SK-N-SH (cell line): ENCODE data around the gene COQ5. TPM values are rescaled to one million over a fixed set of nuclear protein-coding genes. Genes with fewer than 3 reads are reported as not detected.

ENCODE experiments used
- CTCF ChIA-PET: fragments of 300-600, 350-600 bp; formaldehyde crosslinking; extraction: SDS; loops from one replicate; lab custom pipeline; 2021; lab: Yijun Ruan, JAX
- POLR2A ChIA-PET: fragments of 350-600 bp; sonication (Branson Sonifier 250); formaldehyde crosslinking; extraction: SDS; loops from one replicate; lab custom pipeline; 2020; ENCODE audit warnings: antibody characterized with exemption, inconsistent platforms; lab: Yijun Ruan, JAX
- DNase-seq: peaks from one replicate; pipeline ENCODE4 v3.0.0; 2012
- H2AFZ ChIP-seq: fragments of 200-600 bp; sonication (generic); 2 replicates; pipeline ENCODE4 v1.8.1; 2016; ENCODE audit warnings: antibody characterized with exemption, mild to moderate bottlenecking, low read depth
- H3F3A ChIP-seq: fragments of 200-600 bp; sonication (generic); replicated peaks from 2 replicates; pipeline ENCODE3; 2016; ENCODE audit warnings: antibody characterized with exemption, mild to moderate bottlenecking; ENCODE audit not compliant: insufficient read depth
- H3K27ac ChIP-seq, 2 experiments: fragments of 200-500 bp in 1 of 2; fragments of 200-600 bp in 1 of 2; sonication (Bioruptor generic) in 1 of 2; sonication (generic), shearing (Covaris generic) in 1 of 2; 2 replicates each; pipeline versions ENCODE4 v1.5.1 to v1.6.1; 2014 to 2016; ENCODE audit warnings: low read depth in 2 of 2, inconsistent platforms in 1 of 2, low read length in 1 of 2, mild to moderate bottlenecking in 1 of 2, mixed read lengths in 1 of 2
- H3K27me3 ChIP-seq: fragments of 200-600 bp; sonication (generic), shearing (Covaris generic); 2 replicates; pipeline ENCODE4 v1.6.1; 2016; ENCODE audit warnings: mixed run types; ENCODE audit not compliant: insufficient read depth
- H3K36me3 ChIP-seq, 2 experiments: fragments of 200-500 bp in 1 of 2; fragments of 200-600 bp in 1 of 2; sonication (Bioruptor generic) in 1 of 2; sonication (generic) in 1 of 2; replicated peaks in 1 of 2; 2 replicates each; pipeline versions ENCODE3 to v1.5.1; 2014 to 2016; ENCODE audit warnings: low read length in 1 of 2, mild to moderate bottlenecking in 1 of 2; ENCODE audit not compliant: insufficient read depth in 2 of 2, control insufficient read depth in 1 of 2
- H3K4me1 ChIP-seq, 2 experiments: fragments of 200-500 bp in 1 of 2; fragments of 200-600 bp in 1 of 2; sonication (Bioruptor generic) in 1 of 2; sonication (generic), shearing (Covaris generic) in 1 of 2; 2 replicates each; pipeline versions ENCODE4 v1.5.1 to v1.6.1; 2014 to 2016; ENCODE audit warnings: low read depth in 1 of 2, low read length in 1 of 2, mixed run types in 1 of 2; ENCODE audit not compliant: insufficient read depth in 2 of 2, control insufficient read depth in 1 of 2
- H3K4me2 ChIP-seq: fragments of 200-600 bp; sonication (generic), shearing (Covaris generic); 2 replicates; pipeline ENCODE4 v1.6.1; 2017; ENCODE audit warnings: mixed run types
- H3K4me3 ChIP-seq, 2 experiments: fragments of 200-500 bp in 1 of 2; fragments of 200-600 bp in 1 of 2; sonication (Bioruptor generic) in 1 of 2; sonication (generic), shearing (Covaris generic) in 1 of 2; 2 replicates each; pipeline versions ENCODE4 v1.5.1 to v1.8.1; 2014 to 2016; ENCODE audit warnings: low read depth in 2 of 2, inconsistent platforms in 1 of 2, low read length in 1 of 2, mild to moderate bottlenecking in 1 of 2, mixed read lengths in 1 of 2, moderate library complexity in 1 of 2
- H3K79me2 ChIP-seq: fragments of 200-600 bp; sonication (generic); 2 replicates; pipeline ENCODE4 v1.8.1; 2017; ENCODE audit warnings: mild to moderate bottlenecking; ENCODE audit not compliant: insufficient read depth
- H3K9ac ChIP-seq: fragments of 200-600 bp; sonication (generic); 2 replicates; pipeline ENCODE4 v1.6.1; 2017; ENCODE audit warnings: mixed run types
- H3K9me2 ChIP-seq: fragments of 200-600 bp; sonication (generic); 2 replicates; pipeline ENCODE4 v1.6.1; 2017; ENCODE audit warnings: mixed run types
- H3K9me3 ChIP-seq: fragments of 200-600 bp; sonication (generic); 2 replicates; pipeline ENCODE4 v1.6.1; 2017; ENCODE audit warnings: mixed run types, mild to moderate bottlenecking, moderate library complexity
- H4K20me1 ChIP-seq: fragments of 200-600 bp; sonication (generic); 2 replicates; pipeline ENCODE4 v1.6.1; 2017; ENCODE audit warnings: mild to moderate bottlenecking, mixed run types; ENCODE audit not compliant: insufficient read depth
- CHD2 ChIP-seq: fragments of 150-350 bp; IDR thresholded peaks from 2 replicates; pipeline ENCODE4 v1.6.1; 2018; ENCODE audit warnings: low read length; ENCODE audit not compliant: partially characterized antibody
- ELF1 ChIP-seq: IDR thresholded peaks from 2 replicates; pipeline ENCODE4 v1.4.0; 2012
- EP300 ChIP-seq, 2 experiments: IDR thresholded peaks; 2 replicates each; pipeline versions ENCODE4 v1.4.0 to v1.6.1; 2012; ENCODE audit warnings: borderline replicate concordance in 1 of 2, low read depth in 1 of 2, low read length in 1 of 2
- FOXJ3 ChIP-seq: sonication (generic); formaldehyde crosslinking; IDR thresholded peaks from 2 replicates; pipeline ENCODE4 v1.5.1; 2020; ENCODE audit warnings: mild to moderate bottlenecking, missing genetic modification reagents
- FOXM1 ChIP-seq: IDR thresholded peaks from 2 replicates; pipeline ENCODE4 v1.4.0; 2012; ENCODE audit warnings: low read depth, mild to moderate bottlenecking
- GABPA ChIP-seq: IDR thresholded peaks from 2 replicates; pipeline ENCODE4 v1.4.0; 2012; ENCODE audit warnings: low read depth, mild to moderate bottlenecking
- GATA2 ChIP-seq: sonication (generic); formaldehyde crosslinking; IDR thresholded peaks from 2 replicates; pipeline ENCODE4 v1.5.0; 2020; ENCODE audit warnings: mild to moderate bottlenecking, missing genetic modification reagents
- NRF1 ChIP-seq: IDR thresholded peaks from 2 replicates; pipeline ENCODE4 v1.6.1; 2012; ENCODE audit warnings: low read depth, mild to moderate bottlenecking, low read length
- RFX5 ChIP-seq: IDR thresholded peaks from 2 replicates; pipeline ENCODE4 v1.6.1; 2012; ENCODE audit warnings: mild to moderate bottlenecking, improper control_type of control experiment, low read length
- SIN3A ChIP-seq: IDR thresholded peaks from 2 replicates; pipeline ENCODE4 v1.6.1; 2012; ENCODE audit warnings: low read depth, mild to moderate bottlenecking, low read length, moderate library complexity, borderline replicate concordance
- TEAD4 ChIP-seq: IDR thresholded peaks from 2 replicates; pipeline ENCODE4 v1.4.0; 2012; ENCODE audit warnings: mild to moderate bottlenecking, borderline replicate concordance; ENCODE audit not compliant: insufficient read depth
- WGBS: methylation state at CpG from one replicate; pipeline ENCODE4 v1.1.6; 2017; ENCODE audit warnings: low lambda C conversion rate; 5-methylcytosine and 5-hydroxymethylcytosine counted together
- polyA plus RNA-seq, 3 experiments: library from polyadenylated mRNA; depleted of rRNA; stranded (reverse); fragments of >200 nt; gene quantifications; 2 replicates each; pipeline ENCODE4 v1.2.3, GENCODE V29; 2012
- TF ChIP-seq, protein P1 (sequence below): IDR thresholded peaks from 2 replicates; pipeline ENCODE4; 2012
- TF ChIP-seq, protein P2 (sequence below): IDR thresholded peaks from 2 replicates; pipeline ENCODE4 v1.4.0; 2012; ENCODE audit warnings: low read depth, borderline replicate concordance
- TF ChIP-seq, protein P3 (sequence below): fragments of 200-600 bp; sonication (generic); IDR thresholded peaks from 2 replicates; pipeline ENCODE4 v1.6.1; 2017; ENCODE audit warnings: antibody characterized with exemption, mild to moderate bottlenecking, moderate library complexity
- TF ChIP-seq, protein P4 (sequence below): IDR thresholded peaks from 2 replicates; pipeline ENCODE4 v1.4.0; 2012; ENCODE audit warnings: low read depth, borderline replicate concordance
- TF ChIP-seq, protein P5 (sequence below): fragments of 150-350 bp; IDR thresholded peaks from 2 replicates; pipeline ENCODE4 v1.6.1; 2016; ENCODE audit warnings: mild to moderate bottlenecking, low read depth, low read length

Gene COQ5
- polyA plus RNA-seq, 1 of the 3 experiments (the other 2 are of a cell fraction), result 28.0 TPM

DNA sequence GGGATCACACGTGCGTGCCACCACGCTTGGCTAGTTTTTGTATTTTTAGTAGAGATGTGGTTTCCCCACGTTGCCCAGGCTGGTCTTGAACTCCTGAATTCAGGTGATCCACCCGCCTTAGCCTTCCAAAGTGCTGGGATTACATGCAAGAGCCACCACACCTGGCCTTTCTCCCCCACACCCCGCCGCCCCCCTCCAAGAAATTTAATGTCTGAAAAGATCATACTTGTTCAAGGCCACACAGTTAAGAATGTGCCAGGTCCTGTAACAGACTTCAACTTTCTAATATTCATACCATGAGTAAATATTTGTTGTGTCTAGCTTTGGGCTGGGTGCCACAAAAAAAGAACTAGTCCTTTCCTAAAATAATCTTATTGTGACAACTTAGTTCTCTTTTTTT is 73.7 kb downstream of the COQ5 start:
- no peaks in the 10 kb centered on the region for H3K27me3 ChIP-seq
- H3K9me2 ChIP-seq, result no peaks in the 10 kb centered on the region
- no peak overlapping the region for H3K4me2 ChIP-seq
- no peak overlapping the region for H3K9ac ChIP-seq
- peaks cover 35% of the 10 kb centered on the region; the same call in 1 of the 2 replicates for H3K79me2 ChIP-seq
- peaks cover 24% of the 10 kb centered on the region for H4K20me1 ChIP-seq
- 97% methylated on average over 7 of the region's 7 CpGs for WGBS
- no peaks in the 10 kb centered on the region for H3K4me1 ChIP-seq
- peaks cover 48% of the 10 kb centered on the region for H3F3A ChIP-seq
- CTCF ChIA-PET, result interaction anchor here (1.2 to 5.5 kb wide), 3 partner anchors 10 to 19 kb away, joined by 4 to 52 read pairs (median 4); partner anchors contain the start of gene SRSF9
- H3K4me3 ChIP-seq, result no peak overlapping the region
- peaks cover 38 to 66% of the 10 kb centered on the region in 2 experiments for H3K36me3 ChIP-seq
- no peak for TF ChIP-seq SIN3A
- TF ChIP-seq RFX5, result no peak
- TF ChIP-seq GATA2 (CRISPR knock-in tag), result no peak
- no peak for TF ChIP-seq ELF1
- TF ChIP-seq, protein P1, sequence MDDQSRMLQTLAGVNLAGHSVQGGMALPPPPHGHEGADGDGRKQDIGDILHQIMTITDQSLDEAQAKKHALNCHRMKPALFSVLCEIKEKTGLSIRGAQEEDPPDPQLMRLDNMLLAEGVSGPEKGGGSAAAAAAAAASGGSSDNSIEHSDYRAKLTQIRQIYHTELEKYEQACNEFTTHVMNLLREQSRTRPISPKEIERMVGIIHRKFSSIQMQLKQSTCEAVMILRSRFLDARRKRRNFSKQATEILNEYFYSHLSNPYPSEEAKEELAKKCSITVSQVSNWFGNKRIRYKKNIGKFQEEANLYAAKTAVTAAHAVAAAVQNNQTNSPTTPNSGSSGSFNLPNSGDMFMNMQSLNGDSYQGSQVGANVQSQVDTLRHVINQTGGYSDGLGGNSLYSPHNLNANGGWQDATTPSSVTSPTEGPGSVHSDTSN, result no peak
- TF ChIP-seq, protein P2, sequence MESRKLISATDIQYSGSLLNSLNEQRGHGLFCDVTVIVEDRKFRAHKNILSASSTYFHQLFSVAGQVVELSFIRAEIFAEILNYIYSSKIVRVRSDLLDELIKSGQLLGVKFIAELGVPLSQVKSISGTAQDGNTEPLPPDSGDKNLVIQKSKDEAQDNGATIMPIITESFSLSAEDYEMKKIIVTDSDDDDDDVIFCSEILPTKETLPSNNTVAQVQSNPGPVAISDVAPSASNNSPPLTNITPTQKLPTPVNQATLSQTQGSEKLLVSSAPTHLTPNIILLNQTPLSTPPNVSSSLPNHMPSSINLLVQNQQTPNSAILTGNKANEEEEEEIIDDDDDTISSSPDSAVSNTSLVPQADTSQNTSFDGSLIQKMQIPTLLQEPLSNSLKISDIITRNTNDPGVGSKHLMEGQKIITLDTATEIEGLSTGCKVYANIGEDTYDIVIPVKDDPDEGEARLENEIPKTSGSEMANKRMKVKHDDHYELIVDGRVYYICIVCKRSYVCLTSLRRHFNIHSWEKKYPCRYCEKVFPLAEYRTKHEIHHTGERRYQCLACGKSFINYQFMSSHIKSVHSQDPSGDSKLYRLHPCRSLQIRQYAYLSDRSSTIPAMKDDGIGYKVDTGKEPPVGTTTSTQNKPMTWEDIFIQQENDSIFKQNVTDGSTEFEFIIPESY, result no peak
- TF ChIP-seq NRF1, result no peak
- no peak for TF ChIP-seq GABPA
- TF ChIP-seq, protein P3, sequence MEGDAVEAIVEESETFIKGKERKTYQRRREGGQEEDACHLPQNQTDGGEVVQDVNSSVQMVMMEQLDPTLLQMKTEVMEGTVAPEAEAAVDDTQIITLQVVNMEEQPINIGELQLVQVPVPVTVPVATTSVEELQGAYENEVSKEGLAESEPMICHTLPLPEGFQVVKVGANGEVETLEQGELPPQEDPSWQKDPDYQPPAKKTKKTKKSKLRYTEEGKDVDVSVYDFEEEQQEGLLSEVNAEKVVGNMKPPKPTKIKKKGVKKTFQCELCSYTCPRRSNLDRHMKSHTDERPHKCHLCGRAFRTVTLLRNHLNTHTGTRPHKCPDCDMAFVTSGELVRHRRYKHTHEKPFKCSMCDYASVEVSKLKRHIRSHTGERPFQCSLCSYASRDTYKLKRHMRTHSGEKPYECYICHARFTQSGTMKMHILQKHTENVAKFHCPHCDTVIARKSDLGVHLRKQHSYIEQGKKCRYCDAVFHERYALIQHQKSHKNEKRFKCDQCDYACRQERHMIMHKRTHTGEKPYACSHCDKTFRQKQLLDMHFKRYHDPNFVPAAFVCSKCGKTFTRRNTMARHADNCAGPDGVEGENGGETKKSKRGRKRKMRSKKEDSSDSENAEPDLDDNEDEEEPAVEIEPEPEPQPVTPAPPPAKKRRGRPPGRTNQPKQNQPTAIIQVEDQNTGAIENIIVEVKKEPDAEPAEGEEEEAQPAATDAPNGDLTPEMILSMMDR, result no peak
- no peak for TF ChIP-seq FOXJ3 (CRISPR knock-in tag)
- TF ChIP-seq, protein P4, sequence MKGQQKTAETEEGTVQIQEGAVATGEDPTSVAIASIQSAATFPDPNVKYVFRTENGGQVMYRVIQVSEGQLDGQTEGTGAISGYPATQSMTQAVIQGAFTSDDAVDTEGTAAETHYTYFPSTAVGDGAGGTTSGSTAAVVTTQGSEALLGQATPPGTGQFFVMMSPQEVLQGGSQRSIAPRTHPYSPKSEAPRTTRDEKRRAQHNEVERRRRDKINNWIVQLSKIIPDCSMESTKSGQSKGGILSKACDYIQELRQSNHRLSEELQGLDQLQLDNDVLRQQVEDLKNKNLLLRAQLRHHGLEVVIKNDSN, result no peak
- TF ChIP-seq CHD2, result no peak
- no peak for TF ChIP-seq TEAD4
- TF ChIP-seq, protein P5, sequence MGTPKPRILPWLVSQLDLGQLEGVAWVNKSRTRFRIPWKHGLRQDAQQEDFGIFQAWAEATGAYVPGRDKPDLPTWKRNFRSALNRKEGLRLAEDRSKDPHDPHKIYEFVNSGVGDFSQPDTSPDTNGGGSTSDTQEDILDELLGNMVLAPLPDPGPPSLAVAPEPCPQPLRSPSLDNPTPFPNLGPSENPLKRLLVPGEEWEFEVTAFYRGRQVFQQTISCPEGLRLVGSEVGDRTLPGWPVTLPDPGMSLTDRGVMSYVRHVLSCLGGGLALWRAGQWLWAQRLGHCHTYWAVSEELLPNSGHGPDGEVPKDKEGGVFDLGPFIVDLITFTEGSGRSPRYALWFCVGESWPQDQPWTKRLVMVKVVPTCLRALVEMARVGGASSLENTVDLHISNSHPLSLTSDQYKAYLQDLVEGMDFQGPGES, result no peak
- TF ChIP-seq EP300 (IDR thresholded peaks at IDR 0.05; ENCODE audit: borderline replicate concordance in 1 of 2, low read depth in 1 of 2, low read length in 1 of 2), result no peak
- TF ChIP-seq FOXM1, result no peak
- no peaks in the 10 kb centered on the region for H3K9me3 ChIP-seq
- DNase-seq, result no peak
- no peak overlapping the region for H2AFZ ChIP-seq
- POLR2A ChIA-PET, result interaction anchor here (1.6 kb wide), 1 partner anchor 41 kb away, joined by 3 read pairs; the partner anchor contains the start of gene DYNLL1
- H3K27ac ChIP-seq, result no peak overlapping the region
